GM12878 (cell line): ENCODE data around the gene SP100. TPM values are rescaled to one million over a fixed set of nuclear protein-coding genes. Genes with fewer than 3 reads are reported as not detected.

Experiments
- BMI1 ChIP-seq: fragments of 450-650 bp; IDR thresholded peaks from 2 replicates; pipeline ENCODE4 v1.6.1; 2016; ENCODE audit warnings: mild to moderate bottlenecking, moderate library complexity, borderline replicate concordance
- CBX3 ChIP-seq: fragments of 200-600 bp; sonication (generic); IDR thresholded peaks from 2 replicates; pipeline ENCODE4 v1.6.1; 2016; ENCODE audit warnings: low read depth, borderline replicate concordance
- CHD1 ChIP-seq: IDR thresholded peaks from 2 replicates; pipeline ENCODE4 v1.6.1; 2012; ENCODE audit warnings: low read depth, low read length, improper control_type of control experiment
- EZH2 ChIP-seq: IDR thresholded peaks from 2 replicates; pipeline ENCODE4 v1.6.1; 2012; ENCODE audit warnings: low read depth, mild to moderate bottlenecking, control low read depth, inconsistent platforms, low read length, borderline replicate concordance; ENCODE audit not compliant: control insufficient read depth
- GABPA ChIP-seq: IDR thresholded peaks from 2 replicates; pipeline ENCODE4 v1.6.1; 2014; ENCODE audit warnings: antibody characterized with exemption, low read depth, mild to moderate bottlenecking, inconsistent platforms
- KLF5 ChIP-seq: fragments of 450-650 bp; IDR thresholded peaks from 2 replicates; pipeline ENCODE4 v1.6.1; 2014; ENCODE audit warnings: mild to moderate bottlenecking; ENCODE audit not compliant: partially characterized antibody
- NBN ChIP-seq: fragments of 450-650 bp; IDR thresholded peaks from 2 replicates; pipeline ENCODE4 v1.6.1; 2016
- NRF1 ChIP-seq: conservative IDR thresholded peaks from 2 replicates; pipeline ENCODE4 v1.6.1; 2011; ENCODE audit warnings: mild to moderate bottlenecking, low read depth, low read length, improper control_type of control experiment
- PML ChIP-seq: IDR thresholded peaks from 2 replicates; pipeline ENCODE4 v1.6.1; 2012; ENCODE audit warnings: low read length, inconsistent platforms
- RAD21 ChIP-seq: IDR thresholded peaks from 2 replicates; pipeline ENCODE4 v1.6.1; 2011; ENCODE audit warnings: mild to moderate bottlenecking, low read depth, low read length, moderate library complexity; ENCODE audit not compliant: insufficient read depth
- RUNX3 ChIP-seq: IDR thresholded peaks from 2 replicates; pipeline ENCODE4 v1.6.1; 2012; ENCODE audit warnings: low read length, inconsistent platforms
- TARDBP ChIP-seq: IDR thresholded peaks from 2 replicates; pipeline ENCODE4 v1.6.1; 2016; ENCODE audit warnings: borderline replicate concordance
- TCF7 ChIP-seq: IDR thresholded peaks from 2 replicates; pipeline ENCODE4 v1.6.1; 2014; ENCODE audit warnings: antibody characterized with exemption, borderline replicate concordance
- ZBED1 ChIP-seq: IDR thresholded peaks from 2 replicates; pipeline ENCODE4 v1.6.1; 2016; ENCODE audit warnings: borderline replicate concordance
- ZNF24 ChIP-seq: fragments of 450-650 bp; IDR thresholded peaks from 2 replicates; pipeline ENCODE4 v1.6.1; 2017; ENCODE audit warnings: antibody characterized with exemption, mild to moderate bottlenecking
- ZSCAN29 ChIP-seq: fragments of 450-650 bp; IDR thresholded peaks from 2 replicates; pipeline ENCODE4 v1.6.1; 2017; ENCODE audit warnings: mild to moderate bottlenecking, moderate library complexity
- polyA plus RNA-seq, 11 experiments: library from polyadenylated mRNA; depleted of rRNA in 4 of 11; unstranded in 6 of 11; stranded (reverse) in 5 of 11; fragments of >200 nt; fragmentation: Nextera tagmentation in 4 of 11; fragmentation: Illumina TruSeq in 1 of 11; extraction: Ambion mirVana in 4 of 11; extraction: Trizol in 1 of 11; gene quantifications; 1 replicate in 1 of 11; 2 replicates in 10 of 11; pipeline versions ENCODE4 v1.2.1 to v1.2.3, GENCODE V29; 2011 to 2016; ENCODE audit warnings: inconsistent platforms in 2 of 11, missing spikeins in 2 of 11, low read depth in 1 of 11
- total RNA-seq, 4 experiments: library from RNA; depleted of rRNA in 3 of 4; stranded (reverse); fragments of >200 nt in 3 of 4; fragmentation: Illumina TruSeq in 1 of 4; extraction: Trizol in 1 of 4; gene quantifications; 2 replicates each; pipeline versions ENCODE4 v1.2.1 to v1.2.3, GENCODE V29; 2013 to 2021
- TF ChIP-seq, protein P1 (sequence below): fragments of 450-650 bp; IDR thresholded peaks from 2 replicates; pipeline ENCODE4 v1.6.1; 2017; ENCODE audit warnings: mild to moderate bottlenecking, moderate library complexity
- TF ChIP-seq, protein P2 (sequence below): fragments of 150-350 bp; IDR thresholded peaks from 2 replicates; pipeline ENCODE4 v1.6.1; 2014; ENCODE audit warnings: mild to moderate bottlenecking, low read depth, low read length
- TF ChIP-seq, protein P3 (sequence below): IDR thresholded peaks from 2 replicates; pipeline ENCODE4 v1.6.1; 2011; ENCODE audit warnings: borderline replicate concordance, low read depth, mild to moderate bottlenecking, moderate library complexity, low read length; ENCODE audit not compliant: insufficient read depth, poor library complexity, severe bottlenecking
- TF ChIP-seq, protein P4 (sequence below): fragments of 450-650 bp; formaldehyde crosslinking; IDR thresholded peaks from 2 replicates; pipeline ENCODE4 v1.4.0; 2020; ENCODE audit warnings: mild to moderate bottlenecking, moderate library complexity

SP100 gene
- total and polyA plus RNA-seq, 10 of the 15 experiments (the other 5 are each of a cell fraction or from before 2014, with no cell fraction given): 109 to 239 (median 180) TPM

DNA sequence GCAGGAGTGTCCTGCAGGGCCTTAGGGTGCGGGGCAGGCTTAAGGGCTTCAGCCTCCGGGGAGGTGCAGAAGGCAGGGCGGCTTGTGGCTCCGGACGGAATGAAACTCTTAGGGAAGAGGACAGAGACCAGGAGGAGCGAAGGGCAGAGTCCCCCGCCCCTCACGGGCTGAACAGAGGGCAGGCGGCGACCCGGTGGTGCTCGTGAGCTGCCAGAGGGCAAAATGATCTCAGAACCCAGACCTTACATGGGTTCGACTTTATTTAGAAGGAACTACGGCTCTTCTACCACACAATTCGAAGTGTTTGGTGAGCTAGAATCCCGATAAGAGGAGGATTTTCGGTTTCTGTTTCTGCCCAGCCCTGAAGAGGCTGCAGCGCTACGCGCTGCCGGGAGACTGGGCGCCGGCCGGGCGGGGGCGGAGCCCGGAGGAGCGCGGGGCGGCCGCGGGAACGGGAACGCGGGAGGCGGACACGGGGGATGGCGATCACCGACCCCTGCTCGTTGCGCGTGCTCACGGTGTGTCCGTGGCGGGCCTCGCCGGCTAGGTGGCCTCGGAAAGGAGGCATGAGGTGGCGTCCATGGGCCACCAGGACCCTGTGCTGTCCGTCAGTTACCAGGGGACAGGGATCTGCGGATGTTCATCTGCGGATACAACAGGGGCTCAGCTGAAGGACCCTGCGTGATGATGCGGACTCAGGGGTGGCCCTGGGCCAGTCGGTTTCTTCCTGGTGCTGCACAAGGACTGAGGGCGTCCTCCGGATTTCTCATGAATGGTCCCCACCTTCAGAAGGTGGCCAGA, 4.2 kb upstream of the SP100 start (continued):
- TF ChIP-seq, protein P1, sequence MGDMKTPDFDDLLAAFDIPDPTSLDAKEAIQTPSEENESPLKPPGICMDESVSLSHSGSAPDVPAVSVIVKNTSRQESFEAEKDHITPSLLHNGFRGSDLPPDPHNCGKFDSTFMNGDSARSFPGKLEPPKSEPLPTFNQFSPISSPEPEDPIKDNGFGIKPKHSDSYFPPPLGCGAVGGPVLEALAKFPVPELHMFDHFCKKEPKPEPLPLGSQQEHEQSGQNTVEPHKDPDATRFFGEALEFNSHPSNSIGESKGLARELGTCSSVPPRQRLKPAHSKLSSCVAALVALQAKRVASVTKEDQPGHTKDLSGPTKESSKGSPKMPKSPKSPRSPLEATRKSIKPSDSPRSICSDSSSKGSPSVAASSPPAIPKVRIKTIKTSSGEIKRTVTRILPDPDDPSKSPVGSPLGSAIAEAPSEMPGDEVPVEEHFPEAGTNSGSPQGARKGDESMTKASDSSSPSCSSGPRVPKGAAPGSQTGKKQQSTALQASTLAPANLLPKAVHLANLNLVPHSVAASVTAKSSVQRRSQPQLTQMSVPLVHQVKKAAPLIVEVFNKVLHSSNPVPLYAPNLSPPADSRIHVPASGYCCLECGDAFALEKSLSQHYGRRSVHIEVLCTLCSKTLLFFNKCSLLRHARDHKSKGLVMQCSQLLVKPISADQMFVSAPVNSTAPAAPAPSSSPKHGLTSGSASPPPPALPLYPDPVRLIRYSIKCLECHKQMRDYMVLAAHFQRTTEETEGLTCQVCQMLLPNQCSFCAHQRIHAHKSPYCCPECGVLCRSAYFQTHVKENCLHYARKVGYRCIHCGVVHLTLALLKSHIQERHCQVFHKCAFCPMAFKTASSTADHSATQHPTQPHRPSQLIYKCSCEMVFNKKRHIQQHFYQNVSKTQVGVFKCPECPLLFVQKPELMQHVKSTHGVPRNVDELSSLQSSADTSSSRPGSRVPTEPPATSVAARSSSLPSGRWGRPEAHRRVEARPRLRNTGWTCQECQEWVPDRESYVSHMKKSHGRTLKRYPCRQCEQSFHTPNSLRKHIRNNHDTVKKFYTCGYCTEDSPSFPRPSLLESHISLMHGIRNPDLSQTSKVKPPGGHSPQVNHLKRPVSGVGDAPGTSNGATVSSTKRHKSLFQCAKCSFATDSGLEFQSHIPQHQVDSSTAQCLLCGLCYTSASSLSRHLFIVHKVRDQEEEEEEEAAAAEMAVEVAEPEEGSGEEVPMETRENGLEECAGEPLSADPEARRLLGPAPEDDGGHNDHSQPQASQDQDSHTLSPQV: no peak
- TF ChIP-seq NRF1 (no peak), ZSCAN29 (peak; percentile 80; the same call in 1 of the 2 replicates), GABPA (no peak), NBN (no peak), TARDBP (no peak), RAD21 (no peak), CBX3 (no peak), ZNF24 (no peak), PML (no peak; the same call in 1 of the 2 replicates), KLF5 (peak; percentile 50), EZH2 (no peak), CHD1 (no peak), RUNX3 (peak; percentile 32; the same call in 1 of the 2 replicates), TCF7 (no peak), BMI1 (no peak), ZBED1 (no peak)
- TF ChIP-seq, protein P2, sequence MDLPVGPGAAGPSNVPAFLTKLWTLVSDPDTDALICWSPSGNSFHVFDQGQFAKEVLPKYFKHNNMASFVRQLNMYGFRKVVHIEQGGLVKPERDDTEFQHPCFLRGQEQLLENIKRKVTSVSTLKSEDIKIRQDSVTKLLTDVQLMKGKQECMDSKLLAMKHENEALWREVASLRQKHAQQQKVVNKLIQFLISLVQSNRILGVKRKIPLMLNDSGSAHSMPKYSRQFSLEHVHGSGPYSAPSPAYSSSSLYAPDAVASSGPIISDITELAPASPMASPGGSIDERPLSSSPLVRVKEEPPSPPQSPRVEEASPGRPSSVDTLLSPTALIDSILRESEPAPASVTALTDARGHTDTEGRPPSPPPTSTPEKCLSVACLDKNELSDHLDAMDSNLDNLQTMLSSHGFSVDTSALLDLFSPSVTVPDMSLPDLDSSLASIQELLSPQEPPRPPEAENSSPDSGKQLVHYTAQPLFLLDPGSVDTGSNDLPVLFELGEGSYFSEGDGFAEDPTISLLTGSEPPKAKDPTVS: no peak
- TF ChIP-seq, protein P3, sequence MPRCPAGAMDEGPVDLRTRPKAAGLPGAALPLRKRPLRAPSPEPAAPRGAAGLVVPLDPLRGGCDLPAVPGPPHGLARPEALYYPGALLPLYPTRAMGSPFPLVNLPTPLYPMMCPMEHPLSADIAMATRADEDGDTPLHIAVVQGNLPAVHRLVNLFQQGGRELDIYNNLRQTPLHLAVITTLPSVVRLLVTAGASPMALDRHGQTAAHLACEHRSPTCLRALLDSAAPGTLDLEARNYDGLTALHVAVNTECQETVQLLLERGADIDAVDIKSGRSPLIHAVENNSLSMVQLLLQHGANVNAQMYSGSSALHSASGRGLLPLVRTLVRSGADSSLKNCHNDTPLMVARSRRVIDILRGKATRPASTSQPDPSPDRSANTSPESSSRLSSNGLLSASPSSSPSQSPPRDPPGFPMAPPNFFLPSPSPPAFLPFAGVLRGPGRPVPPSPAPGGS: no peak
- TF ChIP-seq, protein P4, sequence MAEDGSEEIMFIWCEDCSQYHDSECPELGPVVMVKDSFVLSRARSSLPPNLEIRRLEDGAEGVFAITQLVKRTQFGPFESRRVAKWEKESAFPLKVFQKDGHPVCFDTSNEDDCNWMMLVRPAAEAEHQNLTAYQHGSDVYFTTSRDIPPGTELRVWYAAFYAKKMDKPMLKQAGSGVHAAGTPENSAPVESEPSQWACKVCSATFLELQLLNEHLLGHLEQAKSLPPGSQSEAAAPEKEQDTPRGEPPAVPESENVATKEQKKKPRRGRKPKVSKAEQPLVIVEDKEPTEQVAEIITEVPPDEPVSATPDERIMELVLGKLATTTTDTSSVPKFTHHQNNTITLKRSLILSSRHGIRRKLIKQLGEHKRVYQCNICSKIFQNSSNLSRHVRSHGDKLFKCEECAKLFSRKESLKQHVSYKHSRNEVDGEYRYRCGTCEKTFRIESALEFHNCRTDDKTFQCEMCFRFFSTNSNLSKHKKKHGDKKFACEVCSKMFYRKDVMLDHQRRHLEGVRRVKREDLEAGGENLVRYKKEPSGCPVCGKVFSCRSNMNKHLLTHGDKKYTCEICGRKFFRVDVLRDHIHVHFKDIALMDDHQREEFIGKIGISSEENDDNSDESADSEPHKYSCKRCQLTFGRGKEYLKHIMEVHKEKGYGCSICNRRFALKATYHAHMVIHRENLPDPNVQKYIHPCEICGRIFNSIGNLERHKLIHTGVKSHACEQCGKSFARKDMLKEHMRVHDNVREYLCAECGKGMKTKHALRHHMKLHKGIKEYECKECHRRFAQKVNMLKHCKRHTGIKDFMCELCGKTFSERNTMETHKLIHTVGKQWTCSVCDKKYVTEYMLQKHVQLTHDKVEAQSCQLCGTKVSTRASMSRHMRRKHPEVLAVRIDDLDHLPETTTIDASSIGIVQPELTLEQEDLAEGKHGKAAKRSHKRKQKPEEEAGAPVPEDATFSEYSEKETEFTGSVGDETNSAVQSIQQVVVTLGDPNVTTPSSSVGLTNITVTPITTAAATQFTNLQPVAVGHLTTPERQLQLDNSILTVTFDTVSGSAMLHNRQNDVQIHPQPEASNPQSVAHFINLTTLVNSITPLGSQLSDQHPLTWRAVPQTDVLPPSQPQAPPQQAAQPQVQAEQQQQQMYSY: no peak
